ENCODE measurements around the gene ZC3H6. TPM values are rescaled to one million over a fixed set of nuclear protein-coding genes. Genes with fewer than 3 reads are reported as not detected.
A peak's percentile ranks its signal among the peaks of the same experiment; 100 is the strongest.

ZC3H6 gene
- total RNA-seq, 4 donors from 2014 or later = 5.0 to 19.8 (median 7.3) TPM

GRCh38 chr2:112243233-112243632 lies 32.2 kb upstream of the ZC3H6 start:
- DNase-seq = no peak
- Histone ChIP-seq H3K27me3 (no peaks in the 10 kb centered on the region), H3K36me3 (peaks cover 0 to 26% (median 0%) of the 10 kb centered on the region in 3 donors), H3K27ac (no peak overlapping the region), H3K4me1 (no peaks in the 10 kb centered on the region), H3K9me3 (no peaks in the 10 kb centered on the region), H3K4me3 (no peak overlapping the region)
- TF ChIP-seq CTCF (IDR thresholded peaks at IDR 0.05) = no peak
- no peak for TF ChIP-seq POLR2A (IDR thresholded peaks at IDR 0.05)

DNA sequence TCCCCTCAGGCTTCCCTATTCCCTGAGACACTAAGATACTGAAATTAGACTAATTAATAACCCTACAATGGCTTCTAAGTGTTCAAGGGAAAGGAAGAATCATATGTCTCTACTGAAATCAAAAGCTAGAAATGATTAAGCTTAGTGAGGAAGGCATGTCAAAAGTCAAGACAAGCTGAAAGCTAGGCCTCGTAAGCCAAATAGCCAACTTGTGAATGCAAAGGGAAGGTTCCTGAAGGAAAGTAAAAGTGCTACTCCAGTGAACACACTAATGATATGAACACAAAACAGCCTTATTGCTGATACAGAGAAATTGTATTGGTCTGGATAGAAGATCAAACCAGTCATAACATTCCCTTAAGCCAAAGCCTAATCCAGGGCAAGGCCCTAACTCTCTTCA lies 30.5 kb upstream of the ZC3H6 start:
- H3K36me3 ChIP-seq = peaks cover 0 to 39% (median 0%) of the 10 kb centered on the region in 3 donors
- no peak overlapping the region for H3K4me3 ChIP-seq
- no peaks in the 10 kb centered on the region for H3K4me1 ChIP-seq
- no peaks in the 10 kb centered on the region for H3K27me3 ChIP-seq
- no peak overlapping the region for H3K27ac ChIP-seq
- no peak for TF ChIP-seq POLR2A (IDR thresholded peaks at IDR 0.05)
- TF ChIP-seq CTCF (IDR thresholded peaks at IDR 0.05) = no peak
- no peak for DNase-seq
- H3K9me3 ChIP-seq = no peaks in the 10 kb centered on the region

GRCh38 chr2:112251271-112251670 lies 24.1 kb upstream of the ZC3H6 start:
- no peaks in the 10 kb centered on the region for H3K27me3 ChIP-seq
- H3K36me3 ChIP-seq = peaks cover 0 to 25% (median 0%) of the 10 kb centered on the region in 3 donors
- H3K9me3 ChIP-seq = no peaks in the 10 kb centered on the region
- H3K27ac ChIP-seq = no peak overlapping the region
- TF ChIP-seq POLR2A (IDR thresholded peaks at IDR 0.05) (no peak), CTCF (IDR thresholded peaks at IDR 0.05) (no peak)
- H3K4me1 ChIP-seq = no peaks in the 10 kb centered on the region
- no peak for DNase-seq
- no peak overlapping the region for H3K4me3 ChIP-seq

- Histone ChIP-seq H3K27me3 (no peaks in the 10 kb centered on the region), H3K36me3 (peaks cover 0 to 12% (median 0%) of the 10 kb centered on the region in 3 donors), H3K9me3 (no peaks in the 10 kb centered on the region), H3K27ac (no peak overlapping the region), H3K4me3 (no peak overlapping the region), H3K4me1 (no peaks in the 10 kb centered on the region)
- no peak for TF ChIP-seq POLR2A (IDR thresholded peaks at IDR 0.05)
- TF ChIP-seq CTCF (IDR thresholded peaks at IDR 0.05) = no peak
- DNase-seq = no peak
Observed at GRCh38 chr2:112253261-112253815, 22.1 kb upstream of the ZC3H6 start.

GRCh38 chr2:112254466-112255240 lies 20.7 kb upstream of the ZC3H6 start, which contains the start of gene ZC3H8:
Gene ZC3H8 (minus strand): TSS chr2:112255042. CDS start chr2:112254981, 61 bp downstream.
- Histone ChIP-seq H3K4me3 (peak within 1 kb of the TSS; percentile 61 to 72 (median 64)), H3K27ac (peak within 1 kb of the TSS; percentile 80 to 88 (median 81)), H3K36me3 (no peaks in the 10 kb centered on the region), H3K9me3 (no peaks in the 10 kb centered on the region), H3K27me3 (no peaks in the 10 kb centered on the region), H3K4me1 (peaks cover 0 to 5% (median under 1%) of the 10 kb centered on the region in 4 donors)
- DNase-seq = peak; percentile 91 to 98 (median 97)
- TF ChIP-seq POLR2A (IDR thresholded peaks at IDR 0.05) (peak; percentile 84 to 91), CTCF (IDR thresholded peaks at IDR 0.05) (no peak)
